Dermis microvascular lymphatic vessel endothelial cell (primary cell): ENCODE data around the gene HRH2. TPM values are rescaled to one million over a fixed set of nuclear protein-coding genes. Genes with fewer than 3 reads are reported as not detected.

Experiments used
- DNase-seq, 2 donors: peaks; one replicate each; pipeline versions ENCODE4 v3.0.0 to v3.0.0-alpha.2; 2010; ENCODE audit warnings: low read depth in 2 of 2
- total RNA-seq: library from RNA; depleted of rRNA; stranded (reverse); fragments of >200 nt; gene quantifications from 2 replicates; pipeline ENCODE4 v1.2.1, GENCODE V29; 2014

Gene HRH2
- total RNA-seq, 1 donor from 2014 or later: not detected

DNA sequence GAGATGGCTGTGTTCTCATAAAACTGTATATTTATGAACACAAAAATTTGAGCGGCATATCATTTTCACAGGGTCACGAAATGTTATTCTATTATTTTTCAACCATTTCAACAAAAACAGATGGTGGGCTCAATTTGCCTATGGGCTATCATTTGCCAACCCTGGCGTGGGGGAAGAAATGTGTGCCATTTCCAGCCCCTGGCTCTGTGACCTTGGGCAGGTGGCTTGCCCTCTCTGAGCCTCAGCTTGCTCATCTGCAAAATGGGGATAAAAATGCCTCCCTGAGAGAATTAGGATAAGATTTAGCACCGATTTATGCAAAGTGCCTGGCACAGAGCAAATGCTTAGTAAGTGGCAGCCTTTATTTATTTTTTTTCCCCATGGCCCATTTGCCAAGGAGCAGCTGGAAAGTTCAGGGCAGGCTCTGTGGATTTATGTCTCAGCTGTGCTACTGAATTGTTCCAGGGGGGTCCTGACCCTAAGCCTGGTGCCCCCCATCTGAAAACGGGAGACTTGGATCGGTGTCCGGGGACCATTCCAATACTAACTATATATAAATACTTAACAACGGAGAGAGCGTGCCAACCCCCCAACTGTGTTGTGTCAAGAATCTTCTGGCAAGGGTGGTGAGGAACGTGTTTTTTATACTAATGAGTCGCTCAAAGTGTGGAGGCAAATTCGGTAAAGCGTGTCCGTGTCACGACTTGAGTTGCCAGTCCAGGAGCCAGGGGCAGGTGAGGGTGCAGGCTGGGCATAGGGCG lies 34.5 kb downstream of the HRH2 start:
- no peak for DNase-seq

- no peak for DNase-seq
Observed at GRCh38 chr5:175692996-175693710, 35.3 kb downstream of the HRH2 start.

- DNase-seq: no peak
Observed at GRCh38 chr5:175693741-175694140, 35.9 kb downstream of the HRH2 start.

- no peak for DNase-seq
Observed at GRCh38 chr5:175694371-175695160, 36.7 kb downstream of the HRH2 start.

GRCh38 chr5:175695161-175696126 lies 37.6 kb downstream of the HRH2 start:
- DNase-seq: no peak

GRCh38 chr5:175696139-175696854 lies 38.4 kb downstream of the HRH2 start:
- DNase-seq: no peak

DNA sequence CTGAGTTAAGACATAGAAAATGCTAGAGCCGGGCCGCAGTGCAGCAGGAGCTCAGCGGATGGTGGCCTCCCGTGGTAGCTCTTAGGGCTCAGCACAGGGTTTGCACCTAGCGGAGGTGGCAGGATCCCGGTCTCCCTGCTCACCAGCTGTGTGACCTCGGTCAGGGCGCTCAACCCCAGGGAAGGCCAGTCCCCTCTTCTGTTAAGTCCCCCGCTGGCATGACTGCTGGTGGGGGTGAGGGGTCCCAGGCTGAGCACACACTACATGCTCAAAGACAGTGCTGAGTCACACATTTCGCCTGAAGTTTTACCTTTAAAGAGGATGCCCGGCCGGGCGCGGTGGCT lies 39.0 kb downstream of the HRH2 start:
- DNase-seq: no peak

GRCh38 chr5:175697846-175698245 lies 40.0 kb downstream of the HRH2 start:
- no peak for DNase-seq

- no peak for DNase-seq
Observed at GRCh38 chr5:175698401-175699115, 40.7 kb downstream of the HRH2 start.

DNA sequence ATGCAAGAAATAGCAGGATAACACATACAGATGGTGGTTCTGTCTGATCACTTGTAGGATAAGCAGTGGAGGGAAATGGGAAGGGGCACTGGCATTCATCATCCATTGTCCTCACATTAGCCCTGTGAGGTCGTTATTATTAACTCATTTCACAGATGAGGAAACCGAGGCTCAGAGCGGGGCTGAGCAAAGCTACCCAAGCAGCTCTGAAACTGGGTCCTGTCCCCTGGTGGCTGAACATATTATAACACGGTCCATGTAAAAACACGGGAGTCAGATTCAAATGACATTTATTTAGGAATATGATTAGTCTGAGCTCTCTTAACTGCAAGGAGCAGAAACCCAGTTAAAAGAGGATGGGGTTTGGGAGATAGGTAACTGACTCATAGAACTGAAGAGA lies 43.1 kb downstream of the HRH2 start:
- DNase-seq: peak in 1 of 2 donors; percentile 6

- no peak for DNase-seq
Observed at GRCh38 chr5:175701797-175702196, 43.9 kb downstream of the HRH2 start.

DNA sequence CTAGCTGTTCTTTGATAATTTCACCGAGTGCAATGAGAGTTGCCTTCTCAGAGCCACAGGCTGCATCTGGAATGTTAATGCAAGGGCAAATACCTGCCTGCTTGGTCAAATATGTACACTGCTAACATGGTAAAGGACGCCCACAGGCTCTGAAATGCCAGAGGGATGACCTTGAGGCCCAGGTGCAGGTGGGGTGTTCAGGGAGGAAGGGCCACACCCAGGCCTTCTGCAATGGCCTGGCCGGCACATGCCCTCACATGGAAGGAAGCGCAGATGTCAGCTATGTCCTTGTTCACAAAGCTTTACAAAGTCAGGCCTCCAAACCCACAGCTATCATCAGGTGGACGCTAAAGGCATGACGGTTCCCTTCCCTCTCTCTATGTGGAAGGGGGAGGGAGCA lies 48.6 kb downstream of the HRH2 start:
- DNase-seq: no peak

DNA sequence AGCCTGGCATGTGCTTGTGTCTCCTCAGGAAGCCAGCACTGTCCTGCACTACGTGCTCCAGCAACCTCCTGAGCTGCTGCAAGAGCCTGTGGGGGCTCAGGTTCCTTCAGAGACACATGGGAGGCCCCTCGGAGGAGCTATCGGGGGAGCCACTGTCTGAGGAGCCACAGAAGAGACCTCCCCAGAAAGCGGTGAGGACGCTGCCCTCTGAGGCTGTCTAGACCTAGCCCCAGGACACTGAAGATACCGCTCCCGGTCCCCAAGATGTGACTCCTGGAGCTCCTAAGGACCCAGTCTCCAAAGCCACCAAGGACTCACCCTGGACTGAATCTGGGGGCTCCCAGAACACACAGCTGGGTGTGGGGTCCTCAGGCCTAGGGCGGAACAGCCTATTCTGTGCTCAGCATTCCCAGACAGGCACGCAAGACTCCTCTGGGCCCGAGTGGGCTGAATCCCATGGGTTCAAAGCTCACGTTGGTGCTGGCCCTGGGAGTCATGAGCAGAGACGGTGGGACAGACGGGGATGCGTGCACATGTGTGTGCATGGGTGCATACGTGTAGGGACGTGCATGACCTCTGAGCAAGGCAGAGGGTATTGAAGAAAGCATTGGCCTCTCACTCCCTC lies 50.0 kb downstream of the HRH2 start:
- DNase-seq: no peak

GRCh38 chr5:175709276-175709781 lies 51.5 kb downstream of the HRH2 start:
- no peak for DNase-seq

GRCh38 chr5:175710326-175710725 lies 52.5 kb downstream of the HRH2 start:
- no peak for DNase-seq

GRCh38 chr5:175711031-175711430 lies 53.2 kb downstream of the HRH2 start:
- DNase-seq: no peak

DNA sequence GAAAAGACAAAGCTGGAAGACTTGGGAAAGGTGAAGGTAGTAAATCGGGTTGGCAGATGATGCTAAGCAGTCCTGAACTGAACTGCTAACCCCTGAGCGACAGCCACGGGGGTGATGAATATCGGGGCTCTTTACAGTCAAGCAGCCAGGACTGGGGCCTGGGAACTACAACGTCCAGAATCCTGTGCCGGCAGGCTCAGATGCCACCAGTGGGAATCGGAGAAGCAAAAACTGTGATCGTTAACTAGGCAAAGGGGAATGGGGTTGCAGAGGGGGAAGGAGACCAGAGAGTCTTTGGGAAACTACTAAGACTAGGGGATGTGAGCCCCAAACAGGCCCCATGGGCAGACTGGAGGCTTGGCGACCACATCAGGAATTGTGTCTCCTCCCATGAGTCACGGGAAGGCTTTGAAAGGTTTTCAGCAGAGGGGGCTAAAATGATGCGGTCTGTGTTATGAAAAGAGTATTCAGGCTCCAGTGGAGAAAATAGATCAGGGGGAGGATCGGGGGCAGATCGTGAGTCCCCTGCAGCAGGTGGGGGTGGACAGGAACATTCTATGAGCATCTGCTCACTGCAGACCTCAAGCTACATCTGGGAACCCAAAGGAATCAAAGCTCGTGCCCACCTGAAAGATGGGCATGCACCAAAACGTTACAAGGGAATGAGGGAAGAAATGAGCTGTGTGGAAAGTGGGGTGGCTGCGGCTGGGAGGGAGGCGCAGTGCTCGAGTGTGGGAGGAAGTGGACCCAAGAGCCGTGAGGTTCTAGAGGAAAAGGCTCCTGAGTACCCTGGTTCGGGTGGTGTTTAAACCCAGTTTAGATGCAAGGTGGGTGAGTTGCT lies 53.8 kb downstream of the HRH2 start:
- no peak for DNase-seq

- DNase-seq: no peak
Observed at GRCh38 chr5:175712313-175712680, 54.4 kb downstream of the HRH2 start.
